H1 (cell line): ENCODE data around the gene ALPG.

ENCODE experiments used
- CHD1 ChIP-seq: IDR thresholded peaks from 2 replicates; pipeline ENCODE4 v1.6.1; 2012; ENCODE audit warnings: low read depth, low read length, improper control_type of control experiment
- CTCF ChIP-seq, 3 experiments: IDR thresholded peaks; 1 replicate in 2 of 3; 2 replicates in 1 of 3; pipeline versions ENCODE4 v1.5.1 to v1.6.1; 2011; ENCODE audit warnings: low read length in 3 of 3, mild to moderate bottlenecking in 3 of 3, inconsistent platforms in 2 of 3, low read depth in 1 of 3, moderate library complexity in 1 of 3; ENCODE audit not compliant: insufficient read depth in 1 of 3; ENCODE audit errors: control extremely low read depth in 1 of 3
- NANOG ChIP-seq: IDR thresholded peaks from 2 replicates; pipeline ENCODE4 v1.6.1; 2011; ENCODE audit warnings: low read length, low read depth, mild to moderate bottlenecking, inconsistent platforms; ENCODE audit not compliant: insufficient read depth, poor library complexity, severe bottlenecking
- POLR2A ChIP-seq, 2 experiments: IDR thresholded peaks; 1 replicate in 1 of 2; 2 replicates in 1 of 2; pipeline ENCODE4 v1.6.1; 2011; ENCODE audit warnings: low read depth in 2 of 2, low read length in 2 of 2, mild to moderate bottlenecking in 2 of 2; ENCODE audit errors: control extremely low read depth in 1 of 2
- SIX5 ChIP-seq: IDR thresholded peaks from 2 replicates; pipeline ENCODE4 v1.6.1; 2011; ENCODE audit warnings: mild to moderate bottlenecking, low read depth, low read length
- SP4 ChIP-seq: IDR thresholded peaks from 2 replicates; pipeline ENCODE4 v1.6.1; 2012; ENCODE audit warnings: low read length, inconsistent platforms

GRCh38 chr2:232406556-232407310 is at the start of gene ALPG:
- TF ChIP-seq POLR2A (IDR thresholded peaks at IDR 0.05; ENCODE audit: control extremely low read depth in 1 of 2, low read depth in 2 of 2, low read length in 2 of 2) (no peak), CTCF (IDR thresholded peaks at IDR 0.05; ENCODE audit: control extremely low read depth in 1 of 3, insufficient read depth in 1 of 3, low read depth in 1 of 3, low read length in 3 of 3) (no peak), CHD1 (no peak), SP4 (no peak), SIX5 (no peak), NANOG (no peak)
